OCI-LY3 (cell line): ENCODE results near the gene WFDC8.

Source experiments
- H2AFZ ChIP-seq: fragments of 200-600, 300-600 bp; shearing (Covaris generic); 2 replicates; pipeline ENCODE4 v1.6.0; 2014; ENCODE audit warnings: antibody characterized with exemption, low read depth, low read length
- H3K27ac ChIP-seq: fragments of 200-600, 300-600 bp; sonication (generic); 2 replicates; pipeline ENCODE4 v1.5.1; 2014; ENCODE audit warnings: mild to moderate bottlenecking, low read length, moderate library complexity, mixed read lengths
- H3K27me3 ChIP-seq: fragments of 200-600, 300-600 bp; sonication (generic); 2 replicates; pipeline ENCODE4 v1.6.1; 2014; ENCODE audit warnings: low read depth, low read length, mixed read lengths
- H3K36me3 ChIP-seq: fragments of 200-600, 300-600 bp; sonication (generic); replicated peaks from 2 replicates; pipeline ENCODE3; 2014; ENCODE audit warnings: low read depth, low read length, mixed read lengths
- H3K4me1 ChIP-seq: fragments of 300-600, 200-600 bp; sonication (generic); 2 replicates; pipeline ENCODE4 v1.6.1; 2014; ENCODE audit warnings: low read length, mixed read lengths
- H3K4me2 ChIP-seq: fragments of 200-600, 300-600 bp; sonication (generic); 2 replicates; pipeline ENCODE4 v1.6.1; 2014; ENCODE audit warnings: low read length, mixed read lengths
- H3K4me3 ChIP-seq: fragments of 300-600, 200-600 bp; sonication (generic); 2 replicates; pipeline ENCODE4 v1.5.1; 2014; ENCODE audit warnings: antibody characterized with exemption, mild to moderate bottlenecking, low read length, moderate library complexity
- H3K79me2 ChIP-seq: fragments of 300-600, 200-600 bp; shearing (Covaris generic); 2 replicates; pipeline ENCODE4 v1.6.1; 2014; ENCODE audit warnings: mild to moderate bottlenecking, low read length, mixed read lengths
- H3K9ac ChIP-seq: fragments of 300-600, 200-600 bp; shearing (Covaris generic); 2 replicates; pipeline ENCODE4 v1.6.0; 2014; ENCODE audit warnings: mild to moderate bottlenecking, low read length, moderate library complexity
- H3K9me3 ChIP-seq: fragments of 200-600, 300-600 bp; shearing (Covaris generic); 2 replicates; pipeline ENCODE4 v1.6.1; 2014; ENCODE audit warnings: low read length, mixed read lengths; ENCODE audit not compliant: insufficient read depth
- H4K20me1 ChIP-seq: fragments of 200-600, 300-600 bp; sonication (generic); 2 replicates; pipeline ENCODE4 v1.6.1; 2016; ENCODE audit warnings: low read length, mixed read lengths; ENCODE audit not compliant: insufficient read depth
- EZH2phosphoT487 ChIP-seq: fragments of 200-600 bp; shearing (Covaris generic); IDR thresholded peaks from 2 replicates; pipeline ENCODE4 v1.6.1; 2018; ENCODE audit warnings: antibody characterized with exemption, mixed run types, low read depth
- TF ChIP-seq, protein P1 (sequence below): fragments of 200-600, 300-600 bp; sonication (generic); IDR thresholded peaks from 2 replicates; pipeline ENCODE4 v1.5.1; 2014; ENCODE audit warnings: antibody characterized with exemption, low read length, low read depth

WFDC8 gene

DNA sequence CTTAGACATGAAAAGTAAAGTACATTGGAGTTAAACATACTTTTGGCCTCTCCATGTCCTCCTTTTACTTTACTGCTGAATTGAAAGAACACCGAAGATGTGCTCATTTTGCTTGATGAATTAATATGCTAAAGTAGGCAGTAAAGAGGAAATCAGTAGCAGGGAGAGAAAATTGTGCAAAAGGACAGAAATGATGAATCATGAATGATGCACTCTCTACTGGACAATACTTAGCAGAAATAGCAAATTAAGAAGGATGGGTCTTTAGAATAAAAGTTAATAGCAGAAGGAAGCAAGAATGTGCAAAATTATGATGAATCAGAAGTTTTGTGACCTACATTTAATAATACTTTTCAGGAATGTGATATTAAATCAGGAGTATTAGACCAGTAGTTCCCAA lies 55.3 kb downstream of the WFDC8 start:
- Histone ChIP-seq H4K20me1 (no peaks in the 10 kb centered on the region), H3K4me2 (no peak overlapping the region)

DNA sequence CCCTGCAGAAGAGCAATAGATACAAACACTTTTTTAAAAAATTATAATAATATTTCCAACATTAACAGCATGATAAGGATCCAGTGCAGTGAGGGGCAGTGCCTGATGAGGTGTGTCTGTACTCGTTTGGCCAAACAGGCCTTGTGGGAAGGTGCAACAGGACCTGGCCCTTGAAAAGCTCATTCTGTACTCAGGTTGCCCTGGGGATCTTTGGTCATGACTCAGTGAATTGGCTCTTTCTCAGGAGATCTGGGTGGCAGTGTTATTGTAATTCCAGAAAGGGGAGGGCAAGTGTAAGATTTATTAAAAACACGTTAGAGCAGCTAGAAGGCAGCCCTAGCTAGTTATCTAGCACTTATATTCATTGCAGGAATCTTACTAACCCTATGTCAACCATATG lies 60.8 kb downstream of the WFDC8 start:
- H3K4me1 ChIP-seq: no peaks in the 10 kb centered on the region
- H3K27me3 ChIP-seq: peaks cover 62% of the 10 kb centered on the region
- no peak overlapping the region for H2AFZ ChIP-seq
- no peak overlapping the region for H3K9ac ChIP-seq
- no peaks in the 10 kb centered on the region for H3K36me3 ChIP-seq
- H3K9me3 ChIP-seq: no peaks in the 10 kb centered on the region
- no peak overlapping the region for H3K27ac ChIP-seq
- H4K20me1 ChIP-seq: no peaks in the 10 kb centered on the region
- H3K4me2 ChIP-seq: no peak overlapping the region
- TF ChIP-seq EZH2phosphoT487: no peak
- TF ChIP-seq, protein P1, sequence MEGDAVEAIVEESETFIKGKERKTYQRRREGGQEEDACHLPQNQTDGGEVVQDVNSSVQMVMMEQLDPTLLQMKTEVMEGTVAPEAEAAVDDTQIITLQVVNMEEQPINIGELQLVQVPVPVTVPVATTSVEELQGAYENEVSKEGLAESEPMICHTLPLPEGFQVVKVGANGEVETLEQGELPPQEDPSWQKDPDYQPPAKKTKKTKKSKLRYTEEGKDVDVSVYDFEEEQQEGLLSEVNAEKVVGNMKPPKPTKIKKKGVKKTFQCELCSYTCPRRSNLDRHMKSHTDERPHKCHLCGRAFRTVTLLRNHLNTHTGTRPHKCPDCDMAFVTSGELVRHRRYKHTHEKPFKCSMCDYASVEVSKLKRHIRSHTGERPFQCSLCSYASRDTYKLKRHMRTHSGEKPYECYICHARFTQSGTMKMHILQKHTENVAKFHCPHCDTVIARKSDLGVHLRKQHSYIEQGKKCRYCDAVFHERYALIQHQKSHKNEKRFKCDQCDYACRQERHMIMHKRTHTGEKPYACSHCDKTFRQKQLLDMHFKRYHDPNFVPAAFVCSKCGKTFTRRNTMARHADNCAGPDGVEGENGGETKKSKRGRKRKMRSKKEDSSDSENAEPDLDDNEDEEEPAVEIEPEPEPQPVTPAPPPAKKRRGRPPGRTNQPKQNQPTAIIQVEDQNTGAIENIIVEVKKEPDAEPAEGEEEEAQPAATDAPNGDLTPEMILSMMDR: no peak
- H3K79me2 ChIP-seq: no peaks in the 10 kb centered on the region
- no peak overlapping the region for H3K4me3 ChIP-seq

More for the DNA sequence above, 55.3 kb downstream of the WFDC8 start:
- Histone ChIP-seq H3K36me3 (no peaks in the 10 kb centered on the region), H3K79me2 (no peaks in the 10 kb centered on the region), H2AFZ (no peak overlapping the region), H3K4me3 (no peak overlapping the region), H3K9ac (no peak overlapping the region), H3K27ac (no peak overlapping the region), H3K9me3 (no peaks in the 10 kb centered on the region), H3K27me3 (peaks cover 56% of the 10 kb centered on the region), H3K4me1 (no peaks in the 10 kb centered on the region)
- TF ChIP-seq, protein P1: no peak
- TF ChIP-seq EZH2phosphoT487: no peak

DNA sequence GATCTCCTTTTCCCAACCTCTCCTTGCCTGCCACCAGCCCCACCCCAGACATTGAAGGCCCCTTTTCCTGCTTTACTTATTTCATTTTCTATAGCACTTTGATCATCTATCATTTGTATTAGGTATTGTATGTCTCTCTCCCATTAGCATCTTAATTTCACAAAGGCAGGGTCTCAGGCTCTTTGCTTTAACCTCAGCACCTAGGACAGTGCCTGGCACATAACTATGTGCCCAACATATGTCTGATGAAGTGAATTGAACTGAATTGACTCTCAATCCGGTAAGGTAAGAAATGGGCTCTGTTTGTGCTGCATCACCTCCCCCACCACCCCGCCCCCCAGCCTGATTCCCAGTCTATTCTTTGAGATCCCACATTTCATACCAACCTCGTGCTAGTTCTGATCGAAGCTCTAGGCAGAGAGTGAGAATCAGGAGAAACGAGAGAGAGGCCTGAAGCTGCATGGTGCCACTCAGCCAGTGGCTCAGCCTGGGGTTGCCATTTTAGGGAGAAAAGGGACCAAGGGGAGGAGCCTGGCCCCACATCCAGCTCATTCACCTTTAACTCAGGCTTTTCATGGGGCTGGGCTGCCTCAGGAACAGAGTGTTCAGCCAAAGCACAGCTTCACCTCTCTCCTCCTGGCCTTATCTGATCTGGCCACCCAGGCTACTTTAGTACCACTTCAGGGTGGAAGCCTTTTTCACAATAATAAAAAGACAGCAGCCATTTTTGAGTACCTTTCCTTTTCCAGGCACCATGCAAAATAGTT lies 63.8 kb downstream of the WFDC8 start, which contains the start of gene SPINT3:
TSS of gene SPINT3 (minus strand) at position 476 of the 767 bp plus-strand sequence. CDS start at position 462, 14 bp downstream.
- Histone ChIP-seq H3K36me3 (no peaks in the 10 kb centered on the region), H3K9ac (no peak within 1 kb of the TSS), H3K4me1 (no peaks in the 10 kb centered on the region), H2AFZ (no peak within 1 kb of the TSS), H3K9me3 (no peaks in the 10 kb centered on the region), H3K4me3 (no peak within 1 kb of the TSS), H3K27ac (no peak within 1 kb of the TSS), H3K79me2 (no peaks in the 10 kb centered on the region), H3K4me2 (no peak within 1 kb of the TSS), H3K27me3 (peaks cover 68% of the 10 kb centered on the region), H4K20me1 (no peaks in the 10 kb centered on the region)
- no peak for TF ChIP-seq EZH2phosphoT487
- TF ChIP-seq, protein P1: no peak

DNA sequence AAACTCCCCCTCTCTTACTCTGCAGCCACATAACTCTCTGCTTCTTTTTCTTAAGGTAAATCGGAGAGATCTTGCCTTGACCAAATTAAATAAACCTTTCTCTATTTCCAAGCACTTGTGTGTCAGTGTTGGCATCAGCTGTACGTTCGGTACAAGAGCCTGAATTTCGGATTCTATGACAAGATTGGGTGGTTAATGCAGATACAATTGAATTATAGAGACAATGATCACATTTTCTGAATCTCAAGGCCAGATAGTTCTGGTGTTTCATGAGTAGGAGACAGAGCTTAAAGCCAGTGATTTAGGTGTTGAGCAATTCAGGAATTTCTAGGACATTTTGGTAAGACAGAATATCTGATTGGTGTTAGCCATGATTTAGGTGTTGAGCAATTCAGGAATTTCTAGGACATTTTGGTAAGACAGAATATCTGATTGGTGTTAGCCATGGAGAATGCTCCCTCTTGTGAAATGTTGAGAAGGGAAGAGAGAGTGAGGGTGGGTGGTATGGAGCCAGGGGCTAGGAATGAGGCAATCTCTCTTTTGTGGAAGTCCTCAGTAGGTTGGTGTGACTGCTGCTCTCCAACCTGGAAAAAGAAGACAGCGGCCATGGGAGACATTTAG lies 68.7 kb downstream of the WFDC8 start:
- H3K79me2 ChIP-seq: no peaks in the 10 kb centered on the region
- no peaks in the 10 kb centered on the region; the same call in 1 of the 2 replicates for H4K20me1 ChIP-seq
- no peak overlapping the region for H3K4me2 ChIP-seq

More for the DNA sequence above, 68.7 kb downstream of the WFDC8 start:
- Histone ChIP-seq H3K27me3 (peaks cover 76% of the 10 kb centered on the region), H3K4me3 (no peak overlapping the region), H3K27ac (no peak overlapping the region), H3K9me3 (no peaks in the 10 kb centered on the region), H2AFZ (no peak overlapping the region), H3K4me1 (peaks cover 22% of the 10 kb centered on the region), H3K36me3 (no peaks in the 10 kb centered on the region), H3K9ac (no peak overlapping the region)
- TF ChIP-seq, protein P1: no peak
- no peak for TF ChIP-seq EZH2phosphoT487
